HUES64 (cell line): ENCODE measurements around the gene MAP3K5.

ENCODE experiments used
- H3K27ac ChIP-seq: 2 replicates; pipeline ENCODE4 v1.7.0; 2013; ENCODE audit warnings: low read depth, low read length, inconsistent platforms
- H3K27me3 ChIP-seq: 2 replicates; pipeline ENCODE4 v1.6.1; 2013; ENCODE audit warnings: mild to moderate bottlenecking, low read length; ENCODE audit not compliant: insufficient read depth
- H3K36me3 ChIP-seq: 2 replicates; pipeline ENCODE4 v1.6.1; 2013; ENCODE audit warnings: mild to moderate bottlenecking, low read length; ENCODE audit not compliant: insufficient read depth
- H3K4me1 ChIP-seq: 2 replicates; pipeline ENCODE4 v1.6.1; 2013; ENCODE audit warnings: mild to moderate bottlenecking, low read length, moderate library complexity; ENCODE audit not compliant: insufficient read depth
- H3K4me3 ChIP-seq: 2 replicates; pipeline ENCODE4 v1.5.1; 2013; ENCODE audit warnings: mild to moderate bottlenecking, low read length, moderate library complexity
- H3K9ac ChIP-seq: 2 replicates; pipeline ENCODE4 v1.6.1; 2013; ENCODE audit warnings: mild to moderate bottlenecking, low read depth, low read length
- H3K9me3 ChIP-seq: 2 replicates; pipeline ENCODE4 v1.6.1; 2013; ENCODE audit warnings: low read depth, low read length; ENCODE audit not compliant: insufficient read depth
- WGBS: fragments of 150-250, 120-280 bp; methylation state at CpG from one replicate; pipeline ENCODE4 v1.1.7; 2013; ENCODE audit warnings: missing lambda C conversion rate; 5-methylcytosine and 5-hydroxymethylcytosine counted together

MAP3K5 gene

DNA sequence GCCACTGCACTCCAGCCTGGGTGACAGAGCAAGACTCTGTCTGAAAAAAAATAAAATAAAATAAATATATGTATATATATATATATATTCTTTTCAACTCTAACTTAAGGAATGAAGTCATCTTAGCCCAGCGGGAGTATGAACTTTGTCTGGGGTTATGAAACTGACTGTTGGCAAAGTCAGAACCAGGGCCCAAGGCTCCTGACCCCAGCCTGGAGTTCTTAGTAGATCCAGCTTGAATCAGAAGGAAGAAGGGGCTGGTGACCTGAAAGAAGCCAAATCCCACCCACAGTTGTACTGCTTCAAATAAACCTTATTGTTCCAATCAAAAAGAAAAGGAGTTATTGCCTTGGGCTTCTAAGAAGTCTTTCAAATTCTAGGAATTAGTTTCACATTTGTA lies 158.9 kb downstream of the MAP3K5 start:
- Histone ChIP-seq H3K9me3 (no peaks in the 10 kb centered on the region), H3K4me3 (no peak overlapping the region), H3K9ac (no peak overlapping the region), H3K36me3 (no peaks in the 10 kb centered on the region), H3K27me3 (no peaks in the 10 kb centered on the region), H3K4me1 (no peaks in the 10 kb centered on the region), H3K27ac (no peak overlapping the region)
- WGBS = 100% methylated on average over 1 of the region's 1 CpG

GRCh38 chr6:136628996-136629395 lies 163.3 kb downstream of the MAP3K5 start:
- no peak overlapping the region for H3K9ac ChIP-seq
- no peak overlapping the region for H3K27ac ChIP-seq
- no peaks in the 10 kb centered on the region for H3K4me1 ChIP-seq
- 88% methylated on average over 5 of the region's 5 CpGs for WGBS
- H3K27me3 ChIP-seq = no peaks in the 10 kb centered on the region
- no peaks in the 10 kb centered on the region for H3K9me3 ChIP-seq
- H3K4me3 ChIP-seq = no peak overlapping the region
- no peaks in the 10 kb centered on the region for H3K36me3 ChIP-seq

DNA sequence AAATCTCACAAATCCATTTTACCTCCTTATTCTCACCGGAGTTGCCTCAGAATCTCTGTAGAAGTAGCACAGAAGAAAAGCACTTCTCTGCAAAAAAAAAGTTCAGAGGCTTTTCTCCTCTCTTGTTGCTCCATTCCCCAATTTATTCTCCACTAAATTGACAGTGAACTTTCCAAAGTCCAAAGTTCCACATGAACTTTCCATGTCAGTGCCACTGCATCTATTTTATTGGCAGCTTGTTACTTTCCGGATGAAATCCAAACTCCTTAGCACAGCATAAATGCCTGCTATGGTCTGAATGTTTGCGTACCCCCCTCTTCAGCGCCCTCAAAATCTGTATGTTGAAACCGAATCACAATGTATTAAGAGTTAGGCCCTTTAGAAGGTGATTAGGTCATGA lies 165.1 kb downstream of the MAP3K5 start:
- Histone ChIP-seq H3K9me3 (no peaks in the 10 kb centered on the region), H3K27ac (no peak overlapping the region), H3K27me3 (no peaks in the 10 kb centered on the region), H3K4me1 (no peaks in the 10 kb centered on the region), H3K36me3 (no peaks in the 10 kb centered on the region), H3K4me3 (no peak overlapping the region), H3K9ac (no peak overlapping the region)
- 95% methylated on average over 5 of the region's 5 CpGs for WGBS

DNA sequence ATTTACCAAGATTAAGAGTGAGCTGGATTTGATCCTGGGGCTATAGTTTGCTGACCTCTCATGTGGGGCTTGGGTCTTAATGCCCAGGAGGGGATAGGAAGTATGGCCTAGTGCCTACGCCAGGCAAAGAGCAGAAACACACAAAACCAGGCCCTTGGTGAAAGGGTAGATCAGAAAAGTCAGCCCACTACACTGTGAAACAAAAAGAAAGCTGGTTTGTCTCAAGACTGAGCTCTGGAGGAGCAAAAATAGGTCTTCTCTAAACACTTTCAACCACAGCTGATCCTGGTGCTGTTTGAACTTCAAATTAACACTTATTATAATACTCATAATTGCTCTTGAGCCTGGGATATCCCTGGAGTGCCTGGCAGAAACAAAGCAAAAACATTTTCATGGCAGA lies 167.0 kb downstream of the MAP3K5 start:
- 100% methylated on average over 1 of the region's 1 CpG for WGBS
- H3K27ac ChIP-seq = no peak overlapping the region

GRCh38 chr6:136624347-136624746 lies 167.9 kb downstream of the MAP3K5 start:
- H3K27ac ChIP-seq = no peak overlapping the region
- H3K4me1 ChIP-seq = no peaks in the 10 kb centered on the region
- no peak overlapping the region for H3K9ac ChIP-seq
- H3K36me3 ChIP-seq = no peaks in the 10 kb centered on the region
- H3K27me3 ChIP-seq = no peaks in the 10 kb centered on the region
- H3K9me3 ChIP-seq = no peaks in the 10 kb centered on the region
- no peak overlapping the region for H3K4me3 ChIP-seq

More for the DNA sequence above, 167.0 kb downstream of the MAP3K5 start:
- Histone ChIP-seq H3K27me3 (no peaks in the 10 kb centered on the region), H3K9ac (no peak overlapping the region), H3K4me1 (no peaks in the 10 kb centered on the region), H3K4me3 (no peak overlapping the region), H3K9me3 (no peaks in the 10 kb centered on the region), H3K36me3 (no peaks in the 10 kb centered on the region)

GRCh38 chr6:136618086-136618485 lies 174.2 kb downstream of the MAP3K5 start:
- no peaks in the 10 kb centered on the region for H3K9me3 ChIP-seq
- H3K4me3 ChIP-seq = no peak overlapping the region
- peaks cover 18% of the 10 kb centered on the region for H3K4me1 ChIP-seq
- H3K36me3 ChIP-seq = no peaks in the 10 kb centered on the region
- no peak overlapping the region for H3K9ac ChIP-seq
- no peaks in the 10 kb centered on the region for H3K27me3 ChIP-seq
- H3K27ac ChIP-seq = no peak overlapping the region
- WGBS = 76% methylated on average over 2 of the region's 2 CpGs

- H3K4me3 ChIP-seq = no peak overlapping the region
Measured at GRCh38 chr6:136616527-136616926, 175.8 kb downstream of the MAP3K5 start.

GRCh38 chr6:136614994-136615393 lies 177.3 kb downstream of the MAP3K5 start:
- Histone ChIP-seq H3K36me3 (no peaks in the 10 kb centered on the region), H3K9me3 (no peaks in the 10 kb centered on the region), H3K4me3 (no peak overlapping the region), H3K27ac (no peak overlapping the region), H3K4me1 (peaks cover 44% of the 10 kb centered on the region), H3K9ac (no peak overlapping the region), H3K27me3 (no peaks in the 10 kb centered on the region)
- WGBS = 68% methylated on average over 2 of the region's 2 CpGs

More at GRCh38 chr6:136616527-136616926, 175.8 kb downstream of the MAP3K5 start:
- Histone ChIP-seq H3K36me3 (no peaks in the 10 kb centered on the region), H3K9ac (no peak overlapping the region), H3K27me3 (no peaks in the 10 kb centered on the region), H3K27ac (no peak overlapping the region), H3K4me1 (peaks cover 33% of the 10 kb centered on the region), H3K9me3 (no peaks in the 10 kb centered on the region)
- WGBS = 95% methylated on average over 3 of the region's 3 CpGs

DNA sequence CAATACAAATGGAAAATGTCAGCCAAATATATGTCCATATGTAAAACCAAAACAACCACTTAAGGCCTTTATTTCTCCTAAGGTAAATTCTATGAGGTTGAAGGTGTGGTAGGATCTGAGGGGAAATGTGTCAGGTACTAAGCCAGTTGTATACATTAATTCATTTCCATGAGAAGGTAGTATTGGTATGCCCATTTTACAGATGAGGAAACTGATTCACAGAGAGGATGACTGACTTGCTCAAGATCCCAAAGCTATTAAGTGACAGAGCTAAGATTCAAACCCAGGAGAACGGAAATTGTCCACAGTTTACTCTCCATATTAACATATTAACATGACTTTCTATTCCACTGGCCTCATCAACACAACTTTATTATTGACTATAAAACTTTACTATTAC lies 177.9 kb downstream of the MAP3K5 start:
- Histone ChIP-seq H3K4me1 (peaks cover 48% of the 10 kb centered on the region), H3K27me3 (no peaks in the 10 kb centered on the region), H3K27ac (no peak overlapping the region), H3K9ac (no peak overlapping the region), H3K36me3 (no peaks in the 10 kb centered on the region), H3K4me3 (no peak overlapping the region), H3K9me3 (no peaks in the 10 kb centered on the region)
- WGBS = 92% methylated on average over 1 of the region's 1 CpG

DNA sequence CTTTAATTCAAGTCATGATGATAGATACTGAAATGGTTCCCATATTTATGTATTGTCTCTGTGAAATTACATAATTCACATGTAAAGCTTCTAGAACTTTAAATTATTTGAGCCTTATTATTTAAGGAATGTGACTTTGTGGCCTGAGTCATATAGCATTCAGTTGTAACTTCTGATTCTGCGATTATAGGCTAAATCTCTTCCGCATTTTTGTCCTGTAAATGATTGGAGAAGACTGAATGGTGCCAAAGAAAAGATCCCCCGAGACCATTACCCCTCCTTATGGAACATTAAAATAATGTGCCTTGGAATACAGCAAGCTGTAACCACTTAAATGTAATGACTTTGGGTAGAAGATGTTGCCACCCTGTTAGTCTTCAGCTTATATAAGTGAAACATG lies 178.8 kb downstream of the MAP3K5 start:
- no peak overlapping the region for H3K4me3 ChIP-seq
- 100% methylated on average over 2 of the region's 3 CpGs for WGBS
- H3K27me3 ChIP-seq = no peaks in the 10 kb centered on the region
- H3K4me1 ChIP-seq = peaks cover 50% of the 10 kb centered on the region
- H3K9me3 ChIP-seq = no peaks in the 10 kb centered on the region
- no peaks in the 10 kb centered on the region for H3K36me3 ChIP-seq
- H3K9ac ChIP-seq = no peak overlapping the region
- peak overlapping the region; percentile 83 for H3K27ac ChIP-seq

GRCh38 chr6:136612666-136613389 lies 179.4 kb downstream of the MAP3K5 start:
- Histone ChIP-seq H3K36me3 (no peaks in the 10 kb centered on the region), H3K27me3 (no peaks in the 10 kb centered on the region), H3K9ac (no peak overlapping the region), H3K4me3 (no peak overlapping the region), H3K9me3 (no peaks in the 10 kb centered on the region), H3K27ac (peak overlapping the region; percentile 88), H3K4me1 (peaks cover 52% of the 10 kb centered on the region)
- 55% methylated on average over 3 of the region's 6 CpGs for WGBS

DNA sequence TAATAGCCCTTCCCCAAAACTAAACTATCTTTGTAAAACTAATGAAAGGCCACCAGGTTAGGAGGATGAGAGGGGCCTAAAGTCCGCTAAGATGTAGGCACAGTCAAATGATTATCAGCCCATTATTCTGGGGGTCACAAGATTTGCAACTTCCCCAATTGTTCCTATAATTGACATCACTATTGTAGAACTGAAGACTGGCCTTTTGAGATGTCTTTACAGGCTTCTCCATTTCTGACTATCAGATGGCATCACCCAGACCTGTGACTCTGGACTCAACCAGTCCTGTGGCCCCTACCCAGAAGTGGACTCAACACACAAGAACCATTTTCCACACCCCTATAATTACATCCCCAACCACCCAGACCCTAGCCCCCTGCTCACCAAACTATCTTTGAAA lies 180.5 kb downstream of the MAP3K5 start:
- Histone ChIP-seq H3K4me3 (no peak overlapping the region), H3K27me3 (no peaks in the 10 kb centered on the region), H3K27ac (no peak overlapping the region), H3K36me3 (no peaks in the 10 kb centered on the region), H3K4me1 (peaks cover 52% of the 10 kb centered on the region), H3K9me3 (no peaks in the 10 kb centered on the region), H3K9ac (no peak overlapping the region)
- WGBS = 89% methylated on average over 1 of the region's 1 CpG
